Parathyroid adenoma (tissue), 2 donors: ENCODE data around the gene PFKL.

Source experiments
- H2AFZ ChIP-seq: fragments of 300-600 bp; sonication (generic); one replicate; pipeline ENCODE4 v1.7.0; 2017; ENCODE audit warnings: antibody characterized with exemption, mild to moderate bottlenecking
- H3K27ac ChIP-seq: fragments of 300-600 bp; sonication (generic); one replicate; pipeline ENCODE4 v1.7.0; 2017
- H3K27me3 ChIP-seq: fragments of 300-600 bp; sonication (generic); one replicate; pipeline ENCODE4 v1.7.0; 2017; ENCODE audit warnings: low read length; ENCODE audit not compliant: control insufficient read depth, insufficient read depth
- H3K36me3 ChIP-seq: fragments of 300-600 bp; sonication (generic); one replicate; pipeline ENCODE4 v1.7.0; 2017; ENCODE audit warnings: low read length; ENCODE audit not compliant: control insufficient read depth, insufficient read depth
- H3K4me1 ChIP-seq: fragments of 300-600 bp; sonication (generic); one replicate; pipeline ENCODE4 v1.7.0; 2017; ENCODE audit warnings: control low read depth
- H3K4me2 ChIP-seq: fragments of 300-600 bp; sonication (generic); one replicate; pipeline ENCODE4 v1.7.0; 2017; ENCODE audit warnings: low read length
- H3K4me3 ChIP-seq: fragments of 300-600 bp; sonication (generic); one replicate; pipeline ENCODE4 v1.7.0; 2017; ENCODE audit warnings: low read depth, low read length
- H3K79me2 ChIP-seq: fragments of 300-600 bp; sonication (generic); one replicate; pipeline ENCODE4 v1.7.0; 2017; ENCODE audit warnings: control low read depth
- H3K9ac ChIP-seq: fragments of 300-600 bp; sonication (generic); one replicate; pipeline ENCODE4 v1.7.0; 2017; ENCODE audit warnings: mild to moderate bottlenecking
- H3K9me3 ChIP-seq: fragments of 300-600 bp; sonication (generic); one replicate; pipeline ENCODE4 v1.7.0; 2017; ENCODE audit warnings: low read length; ENCODE audit not compliant: control insufficient read depth
- TF ChIP-seq, protein P1 (sequence below): fragments of 300-600 bp; sonication (generic); IDR thresholded peaks from one replicate; pipeline ENCODE4 v1.7.0; 2017; ENCODE audit warnings: antibody characterized with exemption, mild to moderate bottlenecking
- donor health status: primary hyperparathyroidism.

The PFKL gene

GRCh38 chr21:44319407-44320065 is 19.7 kb downstream of the PFKL start:
- Histone ChIP-seq H3K9ac (no peak overlapping the region), H3K27me3 (no peaks in the 10 kb centered on the region), H3K4me2 (no peak overlapping the region), H3K79me2 (no peaks in the 10 kb centered on the region), H2AFZ (no peak overlapping the region), H3K9me3 (no peaks in the 10 kb centered on the region), H3K4me3 (no peak overlapping the region), H3K27ac (no peak overlapping the region), H3K4me1 (no peaks in the 10 kb centered on the region), H3K36me3 (no peaks in the 10 kb centered on the region)
- TF ChIP-seq, protein P1, sequence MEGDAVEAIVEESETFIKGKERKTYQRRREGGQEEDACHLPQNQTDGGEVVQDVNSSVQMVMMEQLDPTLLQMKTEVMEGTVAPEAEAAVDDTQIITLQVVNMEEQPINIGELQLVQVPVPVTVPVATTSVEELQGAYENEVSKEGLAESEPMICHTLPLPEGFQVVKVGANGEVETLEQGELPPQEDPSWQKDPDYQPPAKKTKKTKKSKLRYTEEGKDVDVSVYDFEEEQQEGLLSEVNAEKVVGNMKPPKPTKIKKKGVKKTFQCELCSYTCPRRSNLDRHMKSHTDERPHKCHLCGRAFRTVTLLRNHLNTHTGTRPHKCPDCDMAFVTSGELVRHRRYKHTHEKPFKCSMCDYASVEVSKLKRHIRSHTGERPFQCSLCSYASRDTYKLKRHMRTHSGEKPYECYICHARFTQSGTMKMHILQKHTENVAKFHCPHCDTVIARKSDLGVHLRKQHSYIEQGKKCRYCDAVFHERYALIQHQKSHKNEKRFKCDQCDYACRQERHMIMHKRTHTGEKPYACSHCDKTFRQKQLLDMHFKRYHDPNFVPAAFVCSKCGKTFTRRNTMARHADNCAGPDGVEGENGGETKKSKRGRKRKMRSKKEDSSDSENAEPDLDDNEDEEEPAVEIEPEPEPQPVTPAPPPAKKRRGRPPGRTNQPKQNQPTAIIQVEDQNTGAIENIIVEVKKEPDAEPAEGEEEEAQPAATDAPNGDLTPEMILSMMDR: no peak

DNA sequence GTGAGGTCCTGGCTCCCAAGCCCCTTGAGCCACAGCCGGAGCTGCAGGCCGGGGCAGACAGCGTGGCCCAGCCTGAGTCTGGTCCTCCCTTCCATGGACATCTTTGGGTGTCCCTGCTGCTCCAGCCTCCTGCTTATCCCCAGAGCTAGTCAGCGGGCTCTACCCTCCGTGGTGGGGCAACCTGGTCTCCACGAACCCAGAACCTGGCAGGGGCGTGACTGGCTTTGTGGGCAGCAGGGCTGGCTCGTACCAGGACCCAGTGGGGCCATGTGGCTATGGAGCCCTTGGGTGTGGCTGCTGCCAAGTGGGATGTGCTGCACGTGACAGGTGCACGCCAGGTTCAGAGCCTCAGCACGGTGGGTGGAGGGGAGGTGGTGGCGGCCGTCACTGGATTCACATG is 21.0 kb downstream of the PFKL start:
- Histone ChIP-seq H3K9ac (no peak overlapping the region), H3K4me3 (no peak overlapping the region), H2AFZ (no peak overlapping the region), H3K4me2 (no peak overlapping the region), H3K27me3 (no peaks in the 10 kb centered on the region), H3K79me2 (no peaks in the 10 kb centered on the region), H3K36me3 (no peaks in the 10 kb centered on the region), H3K27ac (no peak overlapping the region), H3K9me3 (no peaks in the 10 kb centered on the region), H3K4me1 (no peaks in the 10 kb centered on the region)
- TF ChIP-seq, protein P1: no peak

GRCh38 chr21:44321846-44322450 is 22.1 kb downstream of the PFKL start:
- H3K36me3 ChIP-seq: no peaks in the 10 kb centered on the region
- H3K27me3 ChIP-seq: no peaks in the 10 kb centered on the region

GRCh38 chr21:44322621-44323325 is 22.9 kb downstream of the PFKL start:
- H3K4me2 ChIP-seq: no peak overlapping the region
- no peak overlapping the region for H3K9ac ChIP-seq
- H3K4me3 ChIP-seq: no peak overlapping the region
- no peaks in the 10 kb centered on the region for H3K9me3 ChIP-seq
- H3K27me3 ChIP-seq: no peaks in the 10 kb centered on the region
- TF ChIP-seq, protein P1: no peak
- no peak overlapping the region for H3K27ac ChIP-seq
- no peaks in the 10 kb centered on the region for H3K4me1 ChIP-seq
- H2AFZ ChIP-seq: no peak overlapping the region
- no peaks in the 10 kb centered on the region for H3K36me3 ChIP-seq
- no peaks in the 10 kb centered on the region for H3K79me2 ChIP-seq

More at GRCh38 chr21:44321846-44322450, 22.1 kb downstream of the PFKL start:
- no peak overlapping the region for H3K27ac ChIP-seq
- H3K4me3 ChIP-seq: no peak overlapping the region
- H3K79me2 ChIP-seq: no peaks in the 10 kb centered on the region
- H3K9me3 ChIP-seq: no peaks in the 10 kb centered on the region
- no peaks in the 10 kb centered on the region for H3K4me1 ChIP-seq
- no peak overlapping the region for H2AFZ ChIP-seq
- TF ChIP-seq, protein P1: no peak
- no peak overlapping the region for H3K4me2 ChIP-seq
- no peak overlapping the region for H3K9ac ChIP-seq
